ENCODE results near the gene TMIGD3. TPM values are rescaled to one million over a fixed set of nuclear protein-coding genes. Genes with fewer than 3 reads are reported as not detected.
"Not testable (repeated sequence)": the region's sequence is repeated elsewhere in the genome, so short reads cannot be mapped to it uniquely, and the experiment has no call there.

The TMIGD3 gene
- not detected for total RNA-seq

- Histone ChIP-seq H3K9me3 (ENCODE audit: low read depth, low read length) (no peaks in the 10 kb centered on the region), H3K27me3 (ENCODE audit: insufficient read depth, low read length) (no peaks in the 10 kb centered on the region), H3K4me3 (ENCODE audit: low read length) (no peak within 1 kb of the TSS), H3K4me1 (ENCODE audit: insufficient read depth, low read length) (peaks cover 67% of the 10 kb centered on the region)
Measured at GRCh38 chr1:111503585-111504060, at the start of gene TMIGD3, which contains the start of gene ADORA3. Gene TMIGD3 (minus strand): TSS chr1:111503633. CDS start chr1:111503354, 279 bp downstream. Gene ADORA3 (minus strand): TSS chr1:111503633. CDS start chr1:111503354, 279 bp downstream.

- no peaks in the 10 kb centered on the region for H3K27me3 ChIP-seq (ENCODE audit: insufficient read depth, low read length)
- H3K9me3 ChIP-seq (ENCODE audit: low read depth, low read length) = no peaks in the 10 kb centered on the region
- H3K4me1 ChIP-seq (ENCODE audit: insufficient read depth, low read length) = no peaks in the 10 kb centered on the region
- H3K4me3 ChIP-seq (ENCODE audit: low read length) = no peak overlapping the region
Measured at GRCh38 chr1:111553196-111553595, 49.8 kb upstream of the TMIGD3 start.

DNA sequence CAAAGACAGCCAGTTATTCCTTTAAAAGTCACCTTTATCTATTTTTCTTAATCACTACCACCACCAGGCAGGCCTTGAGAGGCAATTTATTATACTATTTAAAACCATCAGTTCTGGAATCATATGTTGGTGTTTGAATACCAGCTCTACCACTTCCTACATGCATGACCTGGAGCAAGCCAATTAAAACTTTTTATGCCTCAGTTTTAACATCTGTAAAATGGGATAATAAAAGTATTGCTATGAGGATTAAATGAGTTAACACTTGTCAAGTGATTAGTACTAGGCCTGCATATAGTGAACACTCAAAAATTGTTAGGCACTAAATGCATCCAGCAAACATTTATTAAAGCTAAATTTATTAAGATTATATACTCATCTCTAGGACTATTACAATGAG lies 49.2 kb upstream of the TMIGD3 start:
- Histone ChIP-seq H3K4me1 (ENCODE audit: insufficient read depth, low read length) (no peaks in the 10 kb centered on the region), H3K4me3 (ENCODE audit: low read length) (no peak overlapping the region)

DNA sequence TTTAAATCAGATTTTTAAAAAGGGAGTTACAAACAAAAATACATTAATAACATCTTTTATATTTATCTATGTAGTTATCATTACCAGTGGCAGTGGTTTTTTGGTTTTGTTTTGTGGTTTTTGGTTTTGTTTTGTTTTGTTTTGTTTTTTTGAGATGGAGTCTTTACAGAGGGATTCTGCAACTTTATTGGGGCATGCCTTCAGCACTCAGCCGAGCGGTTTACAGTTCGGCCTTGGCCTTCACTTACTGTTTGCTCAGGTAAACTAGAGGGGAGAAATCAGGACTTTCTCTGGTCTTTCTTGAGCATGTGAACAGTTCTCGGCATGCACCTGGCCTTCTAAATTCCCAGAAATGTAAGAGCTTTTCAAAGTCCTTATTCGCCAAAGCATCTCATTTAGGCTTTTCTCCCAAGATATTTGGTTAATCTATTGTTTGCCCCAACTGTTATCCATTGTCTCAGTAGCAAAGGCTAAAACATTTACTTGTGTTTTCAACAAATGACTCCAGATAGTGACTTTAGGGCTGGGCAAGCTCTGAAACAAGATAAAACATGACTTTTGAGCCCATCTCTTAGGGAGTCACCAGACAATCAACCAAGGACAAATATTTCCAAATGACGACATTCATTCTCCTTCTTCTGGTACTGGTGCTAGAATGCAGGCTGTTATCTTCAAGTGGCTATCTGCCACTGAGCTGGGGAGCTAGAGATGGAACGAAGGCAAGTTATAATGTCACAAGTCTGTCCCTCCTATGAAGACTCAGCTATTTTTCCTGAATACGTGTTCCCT lies 48.4 kb upstream of the TMIGD3 start:
- H3K4me1 ChIP-seq (ENCODE audit: insufficient read depth, low read length) = no peaks in the 10 kb centered on the region
- H3K27me3 ChIP-seq (ENCODE audit: insufficient read depth, low read length) = no peaks in the 10 kb centered on the region
- H3K9me3 ChIP-seq (ENCODE audit: low read depth, low read length) = no peaks in the 10 kb centered on the region
- H3K4me3 ChIP-seq (ENCODE audit: low read length) = no peak overlapping the region

More for the DNA sequence above, 49.2 kb upstream of the TMIGD3 start:
- H3K9me3 ChIP-seq (ENCODE audit: low read depth, low read length) = no peaks in the 10 kb centered on the region
- no peaks in the 10 kb centered on the region for H3K27me3 ChIP-seq (ENCODE audit: insufficient read depth, low read length)

GRCh38 chr1:111547786-111548185 lies 44.4 kb upstream of the TMIGD3 start:
- not testable (repeated sequence) for H3K27me3 ChIP-seq (ENCODE audit: insufficient read depth, low read length); H3K4me1 ChIP-seq (ENCODE audit: insufficient read depth, low read length); H3K4me3 ChIP-seq (ENCODE audit: low read length); H3K9me3 ChIP-seq (ENCODE audit: low read depth, low read length)

DNA sequence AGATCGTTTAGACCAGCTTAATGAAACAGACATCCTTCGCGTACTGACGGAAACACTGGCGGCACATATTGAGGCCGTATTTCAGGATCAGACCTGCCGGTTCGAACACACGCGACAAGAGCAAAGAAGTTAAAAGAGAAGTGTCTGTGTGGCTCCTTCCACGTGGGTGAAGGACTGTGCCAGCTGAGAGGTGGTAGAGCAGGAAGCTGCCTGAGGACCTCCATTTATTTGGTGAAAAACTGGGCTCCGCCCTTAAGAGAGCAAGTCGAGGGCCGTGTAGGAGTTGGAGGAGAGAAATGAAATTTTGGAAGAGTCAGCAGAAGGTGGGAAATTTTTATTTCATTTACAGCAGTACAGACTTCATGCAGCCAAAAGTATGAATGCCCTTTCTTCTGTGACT lies 38.8 kb upstream of the TMIGD3 start:
- Histone ChIP-seq H3K4me1 (ENCODE audit: insufficient read depth, low read length) (no peaks in the 10 kb centered on the region), H3K4me3 (ENCODE audit: low read length) (no peak overlapping the region), H3K9me3 (ENCODE audit: low read depth, low read length) (no peaks in the 10 kb centered on the region), H3K27me3 (ENCODE audit: insufficient read depth, low read length) (no peaks in the 10 kb centered on the region)

GRCh38 chr1:111541721-111542120 lies 38.3 kb upstream of the TMIGD3 start:
- H3K27me3 ChIP-seq (ENCODE audit: insufficient read depth, low read length) = no peaks in the 10 kb centered on the region
- H3K4me3 ChIP-seq (ENCODE audit: low read length) = no peak overlapping the region
- no peaks in the 10 kb centered on the region for H3K9me3 ChIP-seq (ENCODE audit: low read depth, low read length)
- H3K4me1 ChIP-seq (ENCODE audit: insufficient read depth, low read length) = no peaks in the 10 kb centered on the region

DNA sequence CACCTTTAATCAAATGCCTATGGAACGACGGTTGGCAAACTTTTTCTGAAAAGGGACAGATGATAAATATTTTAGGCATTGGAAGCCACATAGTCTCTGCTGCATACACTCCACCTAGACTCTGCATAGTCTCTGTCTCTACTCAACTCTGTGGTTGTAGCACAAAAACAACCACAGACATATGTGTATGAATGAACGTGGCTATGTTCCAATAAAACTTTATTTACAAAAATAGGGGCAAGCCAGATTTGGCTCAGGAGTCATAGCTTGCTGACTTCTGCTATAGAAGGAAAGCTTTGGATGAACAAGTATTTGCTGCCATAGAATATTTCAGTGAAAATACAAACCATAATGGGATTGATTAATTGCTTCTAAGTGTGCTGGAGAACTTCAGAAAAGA lies 37.5 kb upstream of the TMIGD3 start:
- no peaks in the 10 kb centered on the region for H3K27me3 ChIP-seq (ENCODE audit: insufficient read depth, low read length)
- H3K4me1 ChIP-seq (ENCODE audit: insufficient read depth, low read length) = no peaks in the 10 kb centered on the region
- H3K4me3 ChIP-seq (ENCODE audit: low read length) = no peak overlapping the region
- no peaks in the 10 kb centered on the region for H3K9me3 ChIP-seq (ENCODE audit: low read depth, low read length)

GRCh38 chr1:111538343-111539025 lies 35.1 kb upstream of the TMIGD3 start:
- H3K27me3 ChIP-seq (ENCODE audit: insufficient read depth, low read length) = no peaks in the 10 kb centered on the region
- H3K4me3 ChIP-seq (ENCODE audit: low read length) = no peak overlapping the region
- no peaks in the 10 kb centered on the region for H3K9me3 ChIP-seq (ENCODE audit: low read depth, low read length)
- no peaks in the 10 kb centered on the region for H3K4me1 ChIP-seq (ENCODE audit: insufficient read depth, low read length)

GRCh38 chr1:111535256-111536191 lies 32.1 kb upstream of the TMIGD3 start:
- H3K4me3 ChIP-seq (ENCODE audit: low read length) = no peak overlapping the region
- H3K27me3 ChIP-seq (ENCODE audit: insufficient read depth, low read length) = no peaks in the 10 kb centered on the region
- no peaks in the 10 kb centered on the region for H3K4me1 ChIP-seq (ENCODE audit: insufficient read depth, low read length)
- H3K9me3 ChIP-seq (ENCODE audit: low read depth, low read length) = no peaks in the 10 kb centered on the region

- Histone ChIP-seq H3K9me3 (ENCODE audit: low read depth, low read length) (no peaks in the 10 kb centered on the region), H3K4me1 (ENCODE audit: insufficient read depth, low read length) (peaks cover 30% of the 10 kb centered on the region), H3K4me3 (ENCODE audit: low read length) (no peak overlapping the region), H3K27me3 (ENCODE audit: insufficient read depth, low read length) (no peaks in the 10 kb centered on the region)
Measured at GRCh38 chr1:111520053-111520452, 16.6 kb upstream of the TMIGD3 start.

DNA sequence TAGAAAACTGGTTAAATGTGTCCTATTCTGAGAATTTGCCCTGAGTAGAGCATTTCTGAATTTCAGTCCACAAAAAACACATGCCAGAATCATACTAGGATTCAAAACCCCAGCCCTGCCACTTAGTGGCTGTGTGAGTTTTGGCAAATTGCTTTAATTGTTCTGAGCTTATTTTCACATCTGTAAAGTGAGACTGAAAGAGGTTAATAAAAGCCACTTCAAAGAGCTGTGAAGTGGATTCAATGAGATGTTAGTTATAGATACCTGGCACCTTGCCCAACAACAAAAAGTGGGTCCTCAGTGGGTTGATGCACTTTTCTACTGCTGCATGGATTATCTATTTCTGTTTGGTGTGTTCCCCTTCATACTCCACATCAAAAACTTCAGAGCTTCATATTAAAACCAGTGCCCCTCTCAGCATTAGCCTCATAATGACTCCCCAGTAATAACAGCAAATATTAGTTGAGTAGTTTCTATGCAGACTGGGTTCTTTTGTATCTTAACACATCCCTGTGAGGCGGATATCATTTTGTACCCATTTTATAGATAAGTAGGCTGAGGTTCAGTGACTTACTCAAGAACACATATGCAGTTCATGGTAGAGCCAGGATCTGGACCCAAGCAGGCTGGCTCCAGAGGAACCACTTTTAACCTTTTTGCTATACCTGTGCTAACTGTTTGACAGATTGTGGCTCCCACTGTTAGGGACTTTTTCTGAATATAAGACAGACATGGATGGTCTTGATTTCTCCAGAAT lies 14.2 kb upstream of the TMIGD3 start:
- Histone ChIP-seq H3K4me3 (ENCODE audit: low read length) (no peak overlapping the region), H3K27me3 (ENCODE audit: insufficient read depth, low read length) (no peaks in the 10 kb centered on the region), H3K4me1 (ENCODE audit: insufficient read depth, low read length) (peaks cover 47% of the 10 kb centered on the region), H3K9me3 (ENCODE audit: low read depth, low read length) (no peaks in the 10 kb centered on the region)

- Histone ChIP-seq H3K9me3 (ENCODE audit: low read depth, low read length) (no peaks in the 10 kb centered on the region), H3K27me3 (ENCODE audit: insufficient read depth, low read length) (no peaks in the 10 kb centered on the region), H3K4me1 (ENCODE audit: insufficient read depth, low read length) (peaks cover 59% of the 10 kb centered on the region), H3K4me3 (ENCODE audit: low read length) (peak overlapping the region; percentile 40)
Measured at GRCh38 chr1:111516005-111516535, 12.6 kb upstream of the TMIGD3 start.
